Left hindlimb (tissue), 1 donor: ENCODE data around the gene CRB3.

Experiments used
- DNase-seq: peaks from one replicate; pipeline ENCODE4 v3.0.0-alpha.2; 2018

CRB3 gene

DNA sequence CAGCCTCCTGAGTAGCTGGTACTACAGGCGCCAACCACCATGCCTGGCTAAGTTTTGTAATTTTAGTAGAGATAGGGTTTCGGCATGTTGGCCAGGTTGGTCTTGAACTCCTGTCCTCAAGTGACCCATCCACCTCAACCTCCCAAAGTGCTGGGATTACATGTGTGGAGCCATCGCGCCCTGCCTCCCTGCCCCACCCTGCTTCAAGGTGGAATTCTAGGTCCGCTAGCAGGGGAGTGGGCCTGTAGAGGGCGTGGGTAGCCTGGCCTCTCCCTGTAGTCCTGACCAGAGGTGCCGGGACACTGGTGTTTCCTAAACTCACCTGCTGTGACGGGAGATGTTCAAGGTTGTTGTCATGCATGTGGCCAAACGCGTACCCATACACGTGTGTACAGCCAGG, 30.9 kb upstream of the CRB3 start:
- DNase-seq: no peak

DNA sequence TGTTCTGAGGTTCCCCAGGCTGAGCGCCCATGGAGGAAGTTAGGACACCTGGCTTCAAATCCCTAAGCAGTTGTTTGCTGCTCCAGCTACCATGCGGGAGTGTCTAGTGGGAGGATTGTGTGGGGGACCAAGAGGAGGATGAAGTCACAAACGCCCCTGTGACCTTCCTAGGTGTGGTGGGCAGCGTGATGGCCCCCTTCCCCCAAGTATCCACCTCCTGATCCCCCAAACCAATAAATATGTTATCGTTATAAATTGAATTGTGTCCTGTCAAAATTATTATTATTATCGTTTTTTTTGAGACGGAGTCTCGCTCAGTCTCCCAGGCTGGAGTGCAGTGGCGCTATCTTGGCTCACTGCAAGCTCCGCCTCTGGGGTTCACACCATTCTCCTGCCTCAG, 30.4 kb upstream of the CRB3 start, which contains the start of gene SLC25A41:
SLC25A41 (minus strand) TSS at position 101 of the 400 bp plus-strand sequence; CDS start at position 31, 70 bp downstream.
- DNase-seq: no peak

DNA sequence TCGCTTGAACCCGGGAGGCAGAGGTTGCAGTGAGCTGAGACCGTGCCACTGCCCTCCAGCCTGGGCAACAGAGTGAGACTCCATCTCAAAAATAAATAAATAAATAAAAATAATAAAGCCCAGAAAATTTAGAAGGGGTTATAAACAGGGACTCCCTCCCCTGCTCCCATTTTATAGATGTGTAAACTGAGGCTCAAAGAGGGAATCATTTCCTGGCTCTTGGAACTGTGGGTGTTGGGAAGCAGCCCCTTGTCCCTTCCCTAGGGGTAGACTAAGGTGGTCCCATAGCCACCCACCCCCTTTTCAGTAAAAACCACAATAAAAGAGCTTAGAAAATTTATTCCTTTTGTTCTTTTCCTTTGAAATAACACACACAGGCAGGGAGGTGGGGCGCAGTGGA, 24.3 kb upstream of the CRB3 start:
- no peak for DNase-seq

DNA sequence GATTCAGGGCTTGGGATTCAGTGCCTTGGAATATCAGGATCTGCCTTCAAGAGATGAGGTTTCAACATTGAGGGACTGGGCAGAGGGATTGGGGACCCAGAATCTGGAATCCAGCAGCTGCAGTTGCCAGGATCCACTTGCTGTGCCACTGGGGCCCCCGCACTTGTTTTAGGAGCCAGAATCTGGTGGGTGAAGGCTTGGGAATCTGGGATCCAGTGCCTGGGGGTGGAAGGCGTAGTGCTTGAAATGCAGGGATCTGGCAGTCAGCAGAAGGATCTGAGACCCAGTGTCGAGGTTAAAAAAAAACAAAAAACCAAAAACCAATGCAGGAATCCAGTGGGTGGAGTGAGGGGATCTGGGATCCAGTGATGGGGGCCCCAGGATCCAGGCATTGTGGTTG, 23.2 kb upstream of the CRB3 start:
- DNase-seq: no peak

DNA sequence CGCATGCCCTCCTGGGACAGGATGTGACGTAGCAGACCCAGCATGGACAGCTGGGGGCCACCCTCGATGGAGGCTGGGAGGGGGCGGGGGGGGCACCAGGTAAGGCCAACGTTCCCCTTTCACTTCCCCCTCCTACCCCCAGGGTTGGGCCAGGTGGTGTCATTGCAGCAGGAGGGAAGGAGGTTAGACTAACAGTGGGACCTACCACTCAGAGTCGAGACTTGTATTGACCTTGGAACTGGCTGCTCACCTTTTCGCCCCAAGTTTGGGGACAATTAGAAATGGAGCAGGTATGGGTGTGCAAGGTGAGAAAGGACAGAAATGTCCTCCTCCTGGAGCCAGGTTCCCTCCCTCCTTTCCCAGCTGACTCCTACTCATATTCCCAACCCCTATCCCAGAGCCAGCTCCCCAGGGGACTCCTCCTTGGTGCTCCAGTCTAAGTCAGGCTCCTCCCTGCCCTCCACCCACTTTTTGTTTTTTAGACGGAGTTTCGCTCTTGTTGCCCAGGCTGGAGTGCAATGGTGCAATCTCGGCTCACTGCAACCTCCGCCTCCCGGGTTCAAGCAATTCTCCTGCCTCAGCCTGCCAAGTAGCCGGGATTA, 21.9 kb upstream of the CRB3 start:
- DNase-seq: no peak

DNA sequence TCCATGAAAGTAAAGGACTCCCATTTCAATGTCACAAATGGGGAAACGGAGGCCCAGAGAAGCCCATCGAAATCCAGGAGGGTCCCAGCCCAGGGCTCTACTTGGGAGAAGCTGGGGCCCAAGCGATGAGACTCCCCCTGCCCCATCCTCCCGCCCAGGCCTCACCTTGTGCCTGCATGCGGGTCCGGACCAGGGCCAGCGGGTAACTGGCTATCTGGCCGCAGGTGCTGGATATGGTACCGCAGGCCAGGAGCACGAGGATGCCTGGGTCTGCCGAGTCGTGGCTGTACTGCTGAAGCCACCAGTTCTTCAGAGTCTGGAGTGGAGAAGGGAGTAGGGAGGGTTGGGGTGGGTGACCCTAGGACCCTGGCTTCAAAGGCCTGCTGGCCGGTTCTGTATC, 20.1 kb upstream of the CRB3 start:
- no peak for DNase-seq

DNA sequence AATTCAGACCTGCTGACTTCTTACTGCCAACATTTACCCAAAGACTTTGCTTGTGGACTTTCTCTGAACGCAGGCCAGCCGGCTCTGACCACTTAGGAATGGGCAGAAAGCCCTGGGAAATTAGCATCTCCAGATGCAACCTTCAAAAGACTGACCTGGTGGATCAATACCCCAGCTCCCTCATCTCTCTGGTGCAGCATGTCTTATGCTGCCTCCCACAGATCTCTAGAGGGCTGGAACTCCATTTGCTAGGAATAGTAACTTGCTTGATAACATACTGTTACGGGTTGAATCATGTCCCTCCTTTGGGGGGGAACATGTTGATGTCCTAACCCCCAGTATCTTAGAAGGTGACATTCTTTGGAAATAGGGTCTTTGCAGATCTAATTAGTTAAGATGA, 17.6 kb upstream of the CRB3 start:
- DNase-seq: no peak

DNA sequence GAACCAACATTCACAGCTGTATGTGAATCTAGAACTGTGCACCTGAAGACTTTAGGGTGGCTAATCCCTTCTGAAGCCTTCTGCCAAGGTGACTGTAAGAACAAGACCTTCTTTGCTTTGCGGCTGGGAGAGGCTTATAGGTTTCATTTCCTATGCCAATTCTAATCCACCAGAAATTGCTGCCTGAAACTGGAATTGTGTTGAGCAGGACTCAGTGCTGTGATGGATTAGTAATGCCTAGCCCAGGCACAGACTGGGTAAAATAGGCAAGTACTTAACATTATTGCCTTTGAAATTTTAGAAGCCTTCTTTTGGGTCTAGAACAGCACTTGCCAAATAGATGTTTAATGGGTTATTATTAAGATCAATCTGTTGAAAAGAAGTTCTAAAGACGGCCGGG, 16.0 kb upstream of the CRB3 start:
- no peak for DNase-seq

DNA sequence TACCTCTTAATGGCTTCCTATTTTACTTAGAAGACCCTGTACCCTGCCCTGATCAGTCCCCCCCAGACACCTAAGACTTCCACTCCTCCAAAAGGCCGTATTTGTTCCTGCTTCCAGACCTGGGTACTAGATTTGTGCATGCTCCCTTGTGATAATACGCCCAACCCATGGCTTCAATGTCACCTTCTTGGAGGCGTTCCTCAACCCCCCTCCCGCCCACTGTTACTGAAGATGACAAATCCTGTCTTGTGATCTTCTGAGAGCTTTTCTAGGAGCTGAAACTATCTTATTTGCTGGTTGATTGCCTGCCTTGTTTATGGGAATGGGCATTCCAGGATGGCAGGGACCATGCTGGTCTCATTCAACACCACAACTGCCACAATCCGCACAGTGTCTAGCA, 13.9 kb upstream of the CRB3 start:
- no peak for DNase-seq

DNA sequence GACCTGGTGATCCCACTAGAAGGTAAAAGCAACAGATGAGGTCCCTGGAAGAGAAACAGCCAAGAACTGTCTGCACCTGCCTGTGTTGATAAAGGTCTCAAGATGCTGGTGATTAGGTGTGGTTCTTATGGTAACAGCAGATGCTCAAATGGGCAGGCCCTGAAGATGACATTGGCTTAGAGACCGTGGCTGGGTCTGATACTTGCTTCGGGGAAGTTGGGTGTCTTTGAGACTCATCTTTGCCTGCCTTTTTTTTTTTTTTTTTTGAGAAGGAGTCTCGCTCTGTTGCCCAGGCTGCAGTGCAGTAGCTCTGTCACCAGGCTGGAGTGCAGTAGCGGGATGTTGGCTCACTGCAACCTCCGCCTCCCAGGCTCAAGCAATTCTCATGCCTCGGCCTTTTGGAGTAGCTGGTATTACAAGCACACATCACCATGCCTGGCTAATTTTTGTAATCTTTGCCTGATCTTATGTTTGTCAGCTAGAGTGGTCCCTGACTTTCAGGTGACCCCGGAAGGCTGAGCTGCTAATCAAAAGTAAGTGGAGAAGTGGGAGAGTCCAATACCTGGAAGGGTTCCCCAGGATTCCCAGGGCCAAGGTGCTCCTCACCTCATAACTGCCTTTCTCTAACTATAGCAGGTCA, 12.4 kb upstream of the CRB3 start:
- DNase-seq: no peak

DNA sequence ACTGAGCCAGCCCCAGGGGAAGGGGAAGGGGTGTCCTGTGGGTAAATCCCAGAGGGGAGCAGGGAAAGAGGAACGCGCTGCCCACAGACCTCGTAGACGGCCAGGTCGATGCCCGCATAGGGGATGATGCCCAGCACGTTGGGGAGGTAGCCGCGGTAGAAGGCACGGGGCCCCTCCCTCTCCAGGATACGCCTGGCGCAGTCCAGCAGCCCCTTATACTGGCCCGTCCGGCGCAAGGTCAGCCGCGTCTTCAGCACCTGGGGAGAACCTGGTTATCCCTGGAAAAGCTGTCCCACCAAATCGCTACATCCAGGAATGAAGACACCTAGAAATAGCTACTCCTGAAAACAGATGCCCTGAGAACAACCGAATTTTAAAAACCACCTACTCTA, 11.9 kb upstream of the CRB3 start:
- DNase-seq: no peak

DNA sequence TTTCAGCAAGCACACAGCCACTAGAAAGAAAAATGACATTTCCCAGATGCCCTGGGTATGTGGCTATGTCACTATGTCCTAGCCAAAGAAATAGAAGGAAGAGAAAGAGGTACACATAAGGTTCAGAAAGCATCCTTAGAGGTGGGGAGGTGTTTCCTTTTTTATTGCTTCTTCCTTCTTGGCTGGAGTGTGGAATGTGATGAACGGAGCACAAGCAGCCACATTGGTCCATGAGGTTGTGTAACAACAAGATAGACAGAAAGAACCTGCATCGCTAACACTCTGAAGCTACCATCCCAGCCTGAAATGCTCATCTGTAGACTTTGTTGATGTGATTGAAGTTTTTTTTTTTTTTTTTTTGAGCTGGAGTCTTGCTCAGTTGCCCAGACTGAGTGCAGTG, 11.2 kb upstream of the CRB3 start:
- no peak for DNase-seq

DNA sequence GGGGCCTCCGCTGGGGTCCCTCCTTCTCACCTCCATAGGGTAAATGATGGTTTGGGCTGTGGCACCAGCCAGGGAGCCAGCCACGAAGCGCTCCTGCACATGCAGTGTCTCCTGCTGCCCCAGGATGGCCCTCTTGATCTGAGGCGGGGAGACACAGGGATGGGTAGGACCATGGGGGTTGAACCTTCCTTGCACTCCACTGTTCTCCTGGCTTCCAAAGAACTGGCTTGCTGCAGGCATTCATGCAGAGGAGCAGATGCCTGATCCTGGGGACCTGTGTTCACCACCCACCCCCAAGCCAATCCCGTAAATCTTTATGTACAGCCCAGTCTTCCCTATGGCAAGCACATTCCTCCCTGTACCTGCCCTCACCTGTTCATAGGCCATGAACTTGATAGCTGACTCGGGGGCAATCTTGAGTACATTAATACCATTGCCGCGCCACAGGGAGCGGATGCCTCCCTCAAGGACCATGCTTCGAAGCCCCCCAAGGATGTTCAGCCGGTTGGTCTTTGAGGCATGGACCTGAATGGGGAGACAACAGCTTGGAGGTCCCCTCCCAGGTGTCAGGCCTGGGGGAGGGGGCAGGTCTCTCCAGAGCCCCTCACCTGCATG, 10.0 kb upstream of the CRB3 start:
- no peak for DNase-seq

DNA sequence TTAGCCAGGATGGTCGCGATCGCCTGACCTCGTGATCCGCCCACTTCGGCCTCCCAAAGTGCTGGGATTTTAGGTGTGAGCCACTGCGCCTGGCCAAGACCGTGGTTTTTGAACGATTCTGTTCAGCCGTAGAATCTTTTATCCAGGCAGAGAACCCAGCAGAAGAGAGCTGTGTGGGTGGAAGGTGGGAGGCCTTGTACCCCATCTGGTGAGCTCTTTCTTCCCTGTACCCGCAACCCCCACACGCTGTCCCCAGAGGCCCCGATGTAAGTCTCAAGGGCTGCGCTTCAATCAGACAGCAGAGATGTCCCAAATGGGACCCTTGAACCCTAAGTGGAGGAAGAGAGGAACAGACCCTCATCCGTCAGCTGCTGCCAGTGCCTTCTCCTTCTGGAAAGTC, 8.1 kb upstream of the CRB3 start:
- no peak for DNase-seq

DNA sequence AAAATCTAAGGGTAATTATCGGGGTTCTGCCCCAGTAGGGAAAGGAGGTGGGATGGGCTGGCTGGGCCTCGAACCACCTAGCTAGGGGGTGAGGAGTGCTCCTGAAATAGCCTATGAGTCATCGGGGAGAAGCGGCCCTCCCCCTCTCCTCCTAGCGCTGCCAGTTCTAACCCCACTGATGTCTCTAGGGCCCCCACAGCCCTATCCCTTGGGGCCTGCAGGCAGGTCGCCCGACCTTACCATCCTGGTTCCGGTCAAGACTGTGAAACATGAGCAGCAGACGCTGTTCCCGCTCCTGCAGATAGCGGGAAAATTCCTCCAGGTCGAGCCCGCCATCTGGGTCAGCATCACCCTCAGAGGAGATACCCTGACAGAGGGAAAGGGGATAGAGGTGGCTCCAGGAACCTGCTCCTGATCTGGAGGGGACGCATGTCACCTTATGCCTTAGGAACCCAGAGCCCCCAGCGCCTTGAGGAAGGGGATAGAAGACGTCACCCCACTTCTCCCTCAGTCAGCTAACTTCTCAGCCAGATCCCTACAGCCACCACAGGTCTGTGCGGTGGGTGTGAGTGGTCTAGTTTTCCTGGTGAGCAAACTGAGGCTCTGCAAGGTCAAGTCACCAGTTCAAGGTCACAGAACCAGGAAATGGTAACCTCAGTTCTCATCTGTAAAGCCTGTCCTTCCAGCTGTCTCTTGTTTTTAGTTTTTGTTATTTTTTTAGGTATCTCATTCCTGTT, 5.9 kb upstream of the CRB3 start:
- no peak for DNase-seq

DNA sequence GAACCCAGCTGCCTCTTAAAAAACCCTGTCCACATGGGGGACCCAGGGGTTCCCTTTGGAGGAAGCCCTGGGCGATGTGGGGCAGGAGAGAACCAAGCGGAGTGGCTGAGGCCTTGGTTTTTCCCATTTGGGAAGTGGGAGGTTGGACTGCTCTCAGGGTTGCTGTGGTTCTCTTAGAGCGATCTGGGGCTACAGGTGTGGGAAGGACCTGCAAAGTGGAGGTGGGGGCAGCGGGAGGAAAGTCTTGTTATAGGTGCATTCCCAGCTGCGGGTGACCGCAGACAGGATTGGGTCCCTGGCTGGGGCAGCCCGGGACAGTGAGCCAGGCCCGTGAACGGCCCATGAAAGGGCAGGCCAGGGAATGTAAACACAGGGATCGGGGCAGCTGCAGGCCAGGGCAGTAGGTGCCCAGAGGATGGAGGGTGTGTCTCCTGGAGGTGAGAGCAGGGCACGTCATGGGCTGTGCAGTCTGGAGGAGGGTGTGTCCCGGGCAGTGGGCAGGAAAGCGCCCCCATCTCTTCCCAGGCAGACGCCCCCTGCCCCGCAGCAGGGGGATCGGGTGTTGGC, 5.3 kb upstream of the CRB3 start:
- DNase-seq: no peak

DNA sequence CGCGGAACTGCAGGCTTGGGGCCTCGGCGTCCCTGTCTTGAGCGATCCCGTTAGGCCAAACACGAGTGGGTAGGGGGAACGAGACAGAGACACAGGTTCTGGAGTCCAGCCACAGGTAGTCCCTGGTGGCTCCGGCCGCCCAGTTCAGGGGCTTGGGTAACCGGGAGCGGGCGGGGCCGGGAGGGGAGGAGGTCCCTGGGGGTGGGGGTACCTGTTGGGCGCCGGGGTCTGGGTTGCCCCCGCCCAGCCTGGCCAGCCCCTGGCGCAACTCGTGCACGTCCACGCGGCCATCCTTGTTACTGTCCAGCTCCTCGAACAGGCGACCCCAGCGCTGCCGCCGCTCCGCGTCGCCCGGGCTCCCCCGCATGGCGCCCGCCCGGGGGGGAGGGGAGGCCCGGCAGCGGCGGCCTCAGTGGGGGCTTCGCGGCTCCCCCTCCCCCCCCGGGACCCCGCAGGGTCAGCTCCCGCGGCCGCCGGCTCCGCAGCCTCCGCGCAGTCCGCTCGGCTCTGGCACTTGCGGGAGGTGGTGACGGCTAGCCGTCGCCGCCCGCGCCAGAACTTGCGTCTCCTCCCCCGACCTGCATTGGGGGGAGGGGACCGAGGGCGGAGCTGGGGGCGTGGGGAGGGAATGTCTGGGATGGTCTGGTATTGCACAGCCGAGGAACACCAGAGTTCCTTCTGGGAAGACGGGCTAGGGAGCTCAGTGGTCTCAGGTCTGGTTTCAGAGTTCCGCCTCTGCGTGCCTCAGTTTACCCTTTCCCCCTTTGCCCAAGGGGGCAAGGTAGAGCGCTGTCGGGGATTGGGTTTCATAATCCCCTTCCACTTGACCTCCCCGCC, 4.6 kb upstream of the CRB3 start, which contains the start of gene SLC25A23:
SLC25A23 (minus strand) TSS at position 531 of the 837 bp plus-strand sequence; CDS start at position 367, 164 bp downstream.
- peak; percentile 89 for DNase-seq

DNA sequence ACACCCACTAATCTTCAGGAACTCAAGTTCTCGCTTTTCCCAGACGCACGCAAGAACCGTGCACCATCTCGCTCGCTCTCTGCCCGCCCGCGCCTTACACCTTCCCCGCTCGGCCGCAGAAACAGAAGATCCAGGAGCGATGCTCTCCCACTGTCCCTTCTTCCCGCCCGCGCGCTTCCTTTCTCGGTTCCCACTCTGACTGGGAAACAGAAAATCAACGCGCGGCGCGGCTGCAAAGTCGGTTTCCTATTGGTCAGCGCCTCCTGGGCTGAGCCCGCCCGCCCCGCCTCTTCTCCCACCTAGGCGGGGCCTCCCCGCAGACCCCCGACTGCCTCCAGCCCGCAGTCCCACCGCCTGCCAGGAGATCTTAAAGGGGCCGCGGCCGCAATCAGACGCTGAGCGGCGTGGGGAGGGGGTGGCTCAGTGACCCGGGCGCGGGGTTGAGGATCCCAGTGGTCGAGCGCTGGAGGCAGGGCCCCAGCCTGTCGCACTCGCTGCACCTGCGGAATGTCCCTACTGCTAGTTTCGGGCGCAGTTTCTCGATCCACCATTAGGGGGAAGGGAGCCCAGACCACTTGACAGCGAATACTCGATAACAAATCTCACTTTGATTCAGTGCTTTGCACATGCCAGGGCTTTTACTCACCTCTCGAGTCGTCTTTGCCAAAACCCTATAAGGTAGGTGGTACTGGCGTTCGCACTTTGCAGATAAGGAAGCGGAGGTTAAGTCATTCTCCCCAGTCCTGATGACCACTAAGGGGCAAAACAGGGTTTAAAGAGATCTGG, 3.8 kb upstream of the CRB3 start:
- DNase-seq: peak; percentile 98

DNA sequence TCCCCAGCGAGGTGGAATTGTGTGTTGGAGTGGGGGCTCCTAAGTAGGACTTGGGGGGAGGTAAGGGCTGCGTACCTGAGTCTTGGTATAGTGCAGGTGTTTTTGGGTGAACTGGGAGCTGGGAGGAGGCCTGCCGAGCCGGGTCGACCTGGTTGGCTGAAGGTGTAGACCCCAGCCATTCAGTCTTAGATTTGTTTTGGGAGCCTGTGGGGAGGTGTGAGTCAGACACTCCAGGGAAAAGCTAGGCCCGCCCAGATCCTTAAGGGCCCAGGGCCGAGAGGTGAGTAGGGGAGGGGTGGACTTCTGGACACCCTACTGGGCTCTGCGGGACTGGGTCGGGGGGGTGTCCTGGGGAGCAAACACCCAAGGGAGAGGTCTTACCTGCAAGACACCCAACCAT, 935 bp downstream of the CRB3 start:
- DNase-seq: no peak

DNA sequence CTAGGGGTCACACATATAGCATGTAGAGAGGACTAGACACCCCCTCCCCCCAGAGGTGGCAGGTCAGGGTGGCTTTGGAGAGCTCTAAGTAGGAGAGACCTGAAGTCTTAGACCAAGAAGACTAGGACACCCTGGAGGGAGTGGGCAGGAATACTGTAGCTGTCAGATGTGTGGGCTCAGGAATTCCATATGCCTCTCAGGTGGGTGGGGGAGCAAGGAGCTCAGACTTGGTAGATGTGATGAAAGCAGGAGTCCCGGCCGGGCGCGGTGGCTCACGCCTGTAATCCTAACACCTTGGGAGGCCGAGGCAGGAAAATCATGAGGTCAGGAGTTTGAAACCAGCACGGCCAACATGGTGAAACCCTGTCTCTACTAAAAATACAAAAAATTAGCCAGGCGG, 1.6 kb downstream of the CRB3 start:
- no peak for DNase-seq

DNA sequence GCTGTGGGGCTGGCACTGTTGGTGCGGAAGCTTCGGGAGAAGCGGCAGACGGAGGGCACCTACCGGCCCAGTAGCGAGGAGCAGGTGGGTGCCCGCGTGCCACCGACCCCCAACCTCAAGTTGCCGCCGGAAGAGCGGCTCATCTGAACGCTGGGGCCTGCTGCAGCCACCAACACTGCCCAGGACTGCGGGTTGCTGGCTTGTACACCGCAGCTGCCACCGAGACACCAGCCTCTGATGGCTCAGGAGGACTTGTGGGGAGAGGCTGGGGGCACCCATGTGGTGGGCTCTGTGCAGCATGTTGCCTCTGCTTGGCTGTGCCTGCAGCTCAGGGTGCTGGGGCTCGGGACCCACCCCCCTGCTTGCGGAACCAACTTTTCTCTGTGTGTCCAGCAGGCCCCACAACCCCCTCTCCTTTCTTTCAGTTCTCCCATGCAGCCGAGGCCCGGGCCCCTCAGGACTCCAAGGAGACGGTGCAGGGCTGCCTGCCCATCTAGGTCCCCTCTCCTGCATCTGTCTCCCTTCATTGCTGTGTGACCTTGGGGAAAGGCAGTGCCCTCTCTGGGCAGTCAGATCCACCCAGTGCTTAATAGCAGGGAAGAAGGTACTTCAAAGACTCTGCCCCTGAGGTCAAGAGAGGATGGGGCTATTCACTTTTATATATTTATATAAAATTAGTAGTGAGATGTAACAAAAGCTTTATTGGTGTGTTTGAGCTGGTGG, 2.6 kb downstream of the CRB3 start:
- DNase-seq: no peak
